COLO829 (cell line): ENCODE data around the gene ZNF532.
"Not testable (repeated sequence)": the region's sequence is repeated elsewhere in the genome, so short reads cannot be mapped to it uniquely, and the experiment has no call there.

Experiments used
- DNase-seq: peaks from one replicate; pipeline ENCODE4 v3.0.0; 2012; ENCODE audit warnings: low spot score

ZNF532 gene

GRCh38 chr18:58850786-58851469, 13.7 kb upstream of the ZNF532 start:
- DNase-seq: no peak

GRCh38 chr18:58851856-58852255, 12.8 kb upstream of the ZNF532 start:
- no peak for DNase-seq

GRCh38 chr18:58852629-58853028, 12.0 kb upstream of the ZNF532 start:
- no peak for DNase-seq

- no peak for DNase-seq
These were observed 11.1 kb upstream of the ZNF532 start for GRCh38 chr18:58853561-58853960.

- DNase-seq: not testable (repeated sequence)
These were observed 9.2 kb upstream of the ZNF532 start for GRCh38 chr18:58855521-58855920.

- DNase-seq: no peak
These were observed 7.8 kb upstream of the ZNF532 start for GRCh38 chr18:58856881-58857280.

DNA sequence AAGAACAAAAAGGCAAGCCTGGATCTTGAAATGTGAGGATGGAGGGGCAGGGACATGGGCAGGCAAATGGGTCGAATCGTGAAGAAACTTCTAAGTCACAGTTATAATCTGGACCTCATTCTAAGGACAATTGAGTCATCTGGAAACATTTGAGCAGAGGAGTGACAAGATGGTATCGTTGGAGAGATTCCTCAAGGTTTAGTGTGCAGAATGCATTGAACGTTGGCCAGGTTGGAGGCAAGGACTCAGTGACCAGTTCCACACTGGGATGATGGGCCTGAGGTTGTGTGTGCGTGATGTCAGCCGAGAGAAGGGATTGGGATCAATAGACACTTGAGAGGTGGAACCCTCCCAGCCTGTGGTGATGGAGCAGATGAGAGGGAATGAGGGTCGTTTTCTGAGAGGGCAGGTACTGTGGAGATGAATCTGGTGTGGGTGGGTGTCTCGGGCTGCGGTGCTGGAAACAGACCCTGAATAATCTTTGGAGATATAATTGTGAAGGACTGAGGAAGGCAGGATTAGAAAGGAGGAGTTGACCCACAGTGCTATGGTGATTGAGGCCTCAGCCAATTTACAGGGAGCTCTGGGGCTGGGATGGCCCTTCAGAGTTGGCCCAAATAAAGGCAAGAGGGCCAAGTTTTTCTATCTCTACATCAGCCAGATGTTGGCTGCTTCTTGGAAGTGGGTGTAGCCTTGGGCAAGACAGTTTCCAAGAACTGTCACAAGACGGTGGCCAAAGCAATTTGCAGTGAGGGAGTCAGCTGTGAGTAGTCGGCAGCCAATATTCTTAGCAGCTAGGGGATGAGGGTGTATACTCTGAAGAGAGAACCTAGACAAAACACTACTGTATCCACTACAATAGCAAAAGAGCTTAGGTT, 5.8 kb upstream of the ZNF532 start:
- DNase-seq: no peak

GRCh38 chr18:58859907-58860306, 4.8 kb upstream of the ZNF532 start:
- DNase-seq: no peak

DNA sequence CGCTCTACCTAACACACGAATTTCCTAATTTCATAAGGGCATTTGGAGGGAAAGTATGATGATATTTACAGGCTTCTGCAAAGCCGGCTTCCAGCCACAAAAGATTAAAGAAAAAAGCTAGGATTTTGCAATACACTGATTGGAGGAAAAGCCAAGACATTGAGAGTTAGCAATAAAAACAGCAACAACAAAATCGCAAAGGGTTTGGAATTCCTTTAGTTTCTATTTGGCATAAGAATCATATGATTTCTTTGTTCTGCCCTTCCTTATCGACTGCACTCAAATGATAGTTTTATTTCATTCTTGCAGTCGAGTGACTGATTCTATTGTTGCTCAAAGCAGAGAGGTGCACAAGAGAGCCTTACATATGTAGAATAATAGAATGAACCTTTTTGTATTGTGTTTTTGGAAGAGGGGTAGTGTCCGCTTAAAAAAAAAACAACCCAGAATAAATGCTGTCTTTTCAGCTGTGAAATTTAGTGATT, 3.9 kb upstream of the ZNF532 start:
- no peak for DNase-seq

GRCh38 chr18:58861353-58861752, 3.3 kb upstream of the ZNF532 start:
- DNase-seq: no peak

DNA sequence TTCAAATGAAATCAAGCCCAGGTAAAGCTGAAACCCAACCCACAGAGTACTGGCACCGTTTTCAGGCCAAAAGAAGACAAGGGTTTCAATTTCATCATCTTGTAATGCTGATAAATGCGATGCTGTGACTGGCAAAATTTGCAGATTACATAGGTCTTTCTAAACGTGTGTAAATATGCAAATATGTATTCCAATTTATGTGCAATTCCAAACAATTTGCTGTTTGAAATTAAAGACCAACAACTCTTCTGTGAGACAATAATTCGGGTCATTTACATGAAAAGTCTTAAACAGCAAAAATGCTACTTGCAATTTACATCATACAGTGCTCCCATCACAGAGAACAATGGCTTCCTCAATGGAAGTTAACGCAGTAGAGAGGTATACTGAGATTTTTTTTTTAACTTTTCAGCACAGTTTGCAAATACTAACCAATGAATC, 2.8 kb upstream of the ZNF532 start:
- DNase-seq: no peak

GRCh38 chr18:58862356-58862755, 2.3 kb upstream of the ZNF532 start:
- DNase-seq: no peak

DNA sequence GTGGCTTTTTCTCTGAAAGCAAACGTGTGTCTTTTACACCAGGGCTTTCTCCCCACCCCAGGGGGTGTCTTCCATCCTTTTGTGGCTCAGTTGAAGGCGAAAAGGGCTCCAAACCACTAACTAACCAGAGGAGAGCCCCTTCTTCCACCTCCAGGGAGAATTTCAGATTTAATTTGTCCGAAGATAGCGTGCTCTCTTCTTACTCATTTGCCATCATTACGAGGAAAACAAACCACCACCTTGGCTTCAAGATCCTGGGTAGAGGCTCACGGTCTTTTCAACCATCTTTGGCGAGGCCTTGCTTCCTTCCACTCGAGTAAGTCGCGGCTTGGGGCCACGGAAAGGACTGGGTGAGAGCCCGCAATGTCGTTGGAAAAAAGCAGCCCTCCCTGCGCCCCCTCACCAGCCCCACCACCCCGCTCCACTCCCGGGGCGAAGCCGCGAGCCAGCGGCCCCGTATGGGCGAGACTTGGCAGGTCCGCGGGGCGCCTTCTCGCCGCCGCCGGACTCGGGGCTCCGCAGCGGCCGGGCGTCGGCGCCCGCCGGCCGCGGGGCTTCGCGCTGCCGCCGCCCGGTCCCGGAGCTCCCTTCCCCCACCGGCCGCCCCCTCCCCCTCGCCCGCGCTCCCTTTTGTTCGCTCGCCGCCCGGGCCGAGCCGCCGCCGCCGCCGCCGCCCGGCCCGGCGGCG, 1.7 kb upstream of the ZNF532 start:
- DNase-seq: no peak

DNA sequence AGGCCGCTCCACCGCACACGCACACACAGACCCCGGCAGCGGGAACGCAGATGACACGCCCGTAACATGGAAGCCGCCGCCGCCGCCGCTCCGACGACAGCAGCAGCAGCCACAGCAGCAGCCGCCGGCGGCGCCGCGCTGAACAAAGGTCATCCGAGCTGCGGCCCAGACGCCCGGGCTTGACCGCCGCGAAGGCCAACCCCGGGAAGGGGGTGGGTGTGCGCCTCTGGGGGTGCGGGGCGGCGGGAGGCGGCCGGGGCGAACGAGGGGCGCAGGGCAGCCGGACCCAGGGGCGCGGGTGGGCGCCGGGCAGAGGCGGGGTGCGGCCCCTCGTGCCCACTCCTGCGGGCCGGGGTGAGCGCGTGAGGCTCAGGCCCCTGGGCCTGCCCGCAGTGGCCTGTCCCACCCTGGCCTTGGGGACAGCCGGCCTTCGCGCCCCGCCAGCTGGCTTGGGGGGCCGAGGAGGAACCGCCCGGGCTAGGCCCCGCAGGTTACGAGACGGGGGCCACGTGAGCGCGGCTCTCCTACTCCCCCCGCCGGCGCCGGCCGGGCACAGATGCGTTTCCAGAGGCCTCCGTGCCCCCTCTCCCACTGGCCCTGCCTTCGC, 1.0 kb upstream of the ZNF532 start:
- DNase-seq: no peak

GRCh38 chr18:58865033-58865590, 435 bp downstream of the ZNF532 start:
- DNase-seq: no peak

GRCh38 chr18:58865701-58866065, 1.0 kb downstream of the ZNF532 start:
- DNase-seq: no peak

DNA sequence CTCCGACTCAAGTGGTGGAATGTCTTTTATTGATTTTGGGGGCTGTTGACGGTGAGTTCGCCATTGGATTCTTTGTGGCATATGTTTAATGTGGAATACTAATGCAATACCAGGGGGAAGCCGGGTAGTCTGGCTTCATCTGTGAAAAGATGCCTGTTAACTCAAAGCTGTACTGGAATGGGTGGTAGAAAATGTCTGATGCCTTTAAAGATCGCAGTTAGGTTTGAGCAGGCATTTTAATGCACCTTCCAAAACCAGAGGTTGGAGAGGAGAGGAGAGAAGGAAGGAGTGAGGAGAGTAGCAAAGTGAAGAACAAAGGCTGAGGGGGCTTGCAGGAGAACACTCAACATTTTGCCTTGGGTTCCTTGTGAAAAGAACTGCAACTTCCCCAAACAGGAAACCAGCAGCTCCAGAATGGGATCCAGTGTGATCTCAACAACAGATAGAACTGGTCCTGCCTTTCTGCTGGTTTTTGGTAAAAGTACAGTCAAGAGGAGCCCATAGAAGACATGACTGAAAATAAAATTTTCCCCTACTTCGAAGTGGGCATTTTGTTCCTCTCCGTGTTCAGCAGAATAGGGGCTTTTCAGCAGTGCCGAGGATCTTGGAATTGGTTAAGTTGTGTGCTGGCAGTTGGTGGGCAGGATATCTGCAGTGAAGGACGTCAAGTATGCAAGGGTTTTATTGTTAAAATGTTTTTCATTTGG, 1.5 kb downstream of the ZNF532 start:
- no peak for DNase-seq

- no peak for DNase-seq
These were observed 2.1 kb downstream of the ZNF532 start for GRCh38 chr18:58866773-58867150.

GRCh38 chr18:58867281-58867961, 2.7 kb downstream of the ZNF532 start:
- no peak for DNase-seq

- no peak for DNase-seq
These were observed 3.8 kb downstream of the ZNF532 start for GRCh38 chr18:58868440-58868839.

DNA sequence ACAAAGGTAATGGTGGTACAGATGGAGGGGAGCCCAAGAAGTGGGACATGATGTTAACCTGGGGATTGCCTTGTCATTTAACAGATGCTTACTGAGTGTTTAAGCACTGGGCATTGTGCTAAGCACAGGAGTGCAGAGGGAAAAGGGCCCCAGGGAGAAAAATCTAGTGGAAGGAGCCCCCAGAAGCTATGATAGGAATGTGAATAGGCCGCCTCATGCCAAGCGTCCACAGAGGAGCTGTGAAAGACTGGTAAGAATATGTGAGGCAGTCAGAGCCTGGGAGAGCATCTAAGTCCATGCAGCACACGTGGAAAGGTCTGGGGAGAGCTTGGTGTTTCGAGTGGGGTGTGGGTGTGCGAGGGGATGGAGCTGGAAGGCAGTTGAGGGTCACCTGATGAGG, 5.5 kb downstream of the ZNF532 start:
- no peak for DNase-seq
